22Rv1 (cell line): ENCODE measurements around the gene TCF12.

Source experiments
- H3K27ac ChIP-seq: fragments of 450-650 bp; 2 replicates; pipeline ENCODE4 v1.5.1; 2017
- CTCF ChIP-seq: fragments of 450-650 bp; IDR thresholded peaks from 2 replicates; pipeline ENCODE4 v1.5.1; 2017; ENCODE audit warnings: mild to moderate bottlenecking
- ZFX ChIP-seq: fragments of 450-650 bp; IDR thresholded peaks from 2 replicates; pipeline ENCODE4 v1.6.1; 2017; ENCODE audit warnings: antibody characterized with exemption, borderline replicate concordance

The TCF12 gene

GRCh38 chr15:57319226-57319918 is 400.9 kb downstream of the TCF12 start:
- no peak for TF ChIP-seq CTCF
- no peak for TF ChIP-seq ZFX
- no peak overlapping the region for H3K27ac ChIP-seq

- no peak overlapping the region for H3K27ac ChIP-seq
- TF ChIP-seq ZFX (no peak), CTCF (no peak)
Measured at GRCh38 chr15:57319919-57320560, 401.6 kb downstream of the TCF12 start.

GRCh38 chr15:57320631-57321220 is 402.3 kb downstream of the TCF12 start:
- H3K27ac ChIP-seq: no peak overlapping the region
- no peak for TF ChIP-seq ZFX
- no peak for TF ChIP-seq CTCF

- no peak overlapping the region for H3K27ac ChIP-seq
- no peak for TF ChIP-seq ZFX
- no peak for TF ChIP-seq CTCF
Measured at GRCh38 chr15:57321485-57321884, 403.0 kb downstream of the TCF12 start.

GRCh38 chr15:57321973-57322601 is 403.6 kb downstream of the TCF12 start:
- no peak for TF ChIP-seq CTCF
- TF ChIP-seq ZFX: no peak
- H3K27ac ChIP-seq: no peak overlapping the region

- TF ChIP-seq CTCF: no peak
- no peak for TF ChIP-seq ZFX
- peak overlapping the region; percentile 59; the same call in 1 of the 2 replicates for H3K27ac ChIP-seq
Measured at GRCh38 chr15:57322602-57323250, 404.3 kb downstream of the TCF12 start.
